Mesenchymal stem cell (in vitro differentiated cells and primary cell): ENCODE data around the gene ATAD3A.
"Not testable (repeated sequence)": the region's sequence is repeated elsewhere in the genome, so short reads cannot be mapped to it uniquely, and the experiment has no call there.

Source experiments
- DNase-seq: peaks from one replicate; pipeline ENCODE4 v3.0.0-alpha.2; 2013
- H2AFZ ChIP-seq: one replicate; pipeline ENCODE4 v1.6.1; 2013; ENCODE audit warnings: low read depth, mild to moderate bottlenecking, control low read depth, inconsistent platforms, low read length, moderate library complexity
- H2AK5ac ChIP-seq: 2 replicates; pipeline ENCODE4 v1.6.1; 2013; ENCODE audit warnings: low read length, moderate library complexity, mild to moderate bottlenecking, inconsistent platforms; ENCODE audit not compliant: severe bottlenecking
- H2BK120ac ChIP-seq: one replicate; pipeline ENCODE4 v1.6.1; 2013; ENCODE audit warnings: low read depth, mild to moderate bottlenecking, inconsistent platforms, low read length, moderate library complexity
- H2BK12ac ChIP-seq, 2 experiments: one replicate each; pipeline ENCODE4 v1.6.1; 2013; ENCODE audit warnings: inconsistent platforms in 2 of 2, low read length in 2 of 2, mild to moderate bottlenecking in 2 of 2, moderate library complexity in 2 of 2, control low read depth in 1 of 2
- H2BK15ac ChIP-seq: one replicate; pipeline ENCODE4 v1.6.1; 2013; ENCODE audit warnings: mild to moderate bottlenecking, low read depth, inconsistent platforms; ENCODE audit not compliant: poor library complexity, severe bottlenecking
- H2BK5ac ChIP-seq: 2 replicates; pipeline ENCODE4 v1.6.1; 2013; ENCODE audit warnings: low read depth, mild to moderate bottlenecking, low read length, control low read depth, inconsistent platforms; ENCODE audit not compliant: poor library complexity, severe bottlenecking
- H3K14ac ChIP-seq, 2 experiments: one replicate each; pipeline ENCODE4 v1.6.1; 2013; ENCODE audit warnings: inconsistent platforms in 2 of 2, low read length in 2 of 2, control low read depth in 1 of 2, mild to moderate bottlenecking in 1 of 2, moderate library complexity in 1 of 2
- H3K18ac ChIP-seq, 2 experiments: one replicate each; pipeline ENCODE4 v1.6.1; 2013; ENCODE audit warnings: inconsistent platforms in 2 of 2, low read length in 2 of 2, control low read depth in 1 of 2, low read depth in 1 of 2, mild to moderate bottlenecking in 1 of 2
- H3K23ac ChIP-seq, 2 experiments: one replicate each; pipeline ENCODE4 v1.6.1; 2013; ENCODE audit warnings: inconsistent platforms in 2 of 2, low read length in 2 of 2, mild to moderate bottlenecking in 2 of 2, moderate library complexity in 2 of 2, control low read depth in 1 of 2
- H3K27ac ChIP-seq: 2 replicates; pipeline ENCODE4 v1.5.1; 2013; ENCODE audit warnings: mild to moderate bottlenecking, moderate library complexity, low read length, control low read depth, inconsistent platforms; ENCODE audit not compliant: poor library complexity, severe bottlenecking
- H3K27me3 ChIP-seq, 2 experiments: 2 replicates each; pipeline versions ENCODE4 v1.6.1 to v1.7.0; 2013; ENCODE audit warnings: low read length in 2 of 2, mild to moderate bottlenecking in 2 of 2, moderate library complexity in 2 of 2, control low read depth in 1 of 2, inconsistent platforms in 1 of 2; ENCODE audit not compliant: control insufficient read depth in 1 of 2, insufficient read depth in 1 of 2
- H3K36me3 ChIP-seq, 2 experiments: 2 replicates each; pipeline versions ENCODE4 v1.6.1 to v1.7.0; 2013; ENCODE audit warnings: low read length in 2 of 2, control low read depth in 1 of 2, inconsistent platforms in 1 of 2, low read depth in 1 of 2, mild to moderate bottlenecking in 1 of 2; ENCODE audit not compliant: insufficient read depth in 2 of 2, control insufficient read depth in 1 of 2
- H3K4ac ChIP-seq, 2 experiments: one replicate each; pipeline ENCODE4 v1.6.1; 2013; ENCODE audit warnings: inconsistent platforms in 2 of 2, low read length in 2 of 2, mild to moderate bottlenecking in 2 of 2, moderate library complexity in 2 of 2, control low read depth in 1 of 2, low read depth in 1 of 2
- H3K4me1 ChIP-seq: 2 replicates; pipeline ENCODE4 v1.6.1; 2013; ENCODE audit warnings: low read depth, low read length, control low read depth; ENCODE audit not compliant: control insufficient read depth, insufficient read depth
- H3K4me2 ChIP-seq: 2 replicates; pipeline ENCODE4 v1.6.1; 2013; ENCODE audit warnings: low read length, mild to moderate bottlenecking, inconsistent platforms; ENCODE audit not compliant: poor library complexity, severe bottlenecking
- H3K4me3 ChIP-seq, 2 experiments: 2 replicates each; pipeline versions ENCODE4 v1.5.1 to v1.7.0; 2013; ENCODE audit warnings: low read length in 2 of 2, mild to moderate bottlenecking in 2 of 2, control low read depth in 1 of 2, low read depth in 1 of 2; ENCODE audit not compliant: insufficient read depth in 1 of 2
- H3K79me1 ChIP-seq: replicated peaks from 2 replicates; pipeline ENCODE4 v1.6.1; 2013; ENCODE audit warnings: mild to moderate bottlenecking, control low read depth, low read length, inconsistent platforms; ENCODE audit not compliant: poor library complexity, severe bottlenecking
- H3K9ac ChIP-seq: 2 replicates; pipeline ENCODE4 v1.7.0; 2013; ENCODE audit warnings: mild to moderate bottlenecking, low read length, moderate library complexity
- H3K9me3 ChIP-seq: 2 replicates; pipeline ENCODE4 v1.7.0; 2013; ENCODE audit warnings: mild to moderate bottlenecking, low read length; ENCODE audit not compliant: control insufficient read depth
- H4K8ac ChIP-seq: one replicate; pipeline ENCODE4 v1.6.1; 2013; ENCODE audit warnings: inconsistent platforms, mild to moderate bottlenecking, low read length, moderate library complexity
- H4K91ac ChIP-seq: one replicate; pipeline ENCODE4 v1.6.1; 2013; ENCODE audit warnings: mild to moderate bottlenecking, low read length, inconsistent platforms
- WGBS: methylation state at CpG from one replicate; pipeline ENCODE4 v1.1.7; 2013; ENCODE audit warnings: mixed read lengths; 5-methylcytosine and 5-hydroxymethylcytosine counted together

ATAD3A gene

GRCh38 chr1:1507305-1507704 lies 4.7 kb upstream of the ATAD3A start:
- H2BK15ac ChIP-seq = no peak overlapping the region
- no peaks in the 10 kb centered on the region for H3K36me3 ChIP-seq
- no peaks in the 10 kb centered on the region for H3K9me3 ChIP-seq
- H3K18ac ChIP-seq = no peak overlapping the region
- no peak for DNase-seq
- H3K4me1 ChIP-seq = peaks cover 4% of the 10 kb centered on the region
- no peak overlapping the region for H4K91ac ChIP-seq
- H2BK12ac ChIP-seq = no peak overlapping the region
- H3K9ac ChIP-seq = no peak overlapping the region
- H3K4me2 ChIP-seq = no peak overlapping the region
- no peak overlapping the region for H3K23ac ChIP-seq
- H3K27me3 ChIP-seq = no peaks in the 10 kb centered on the region
- no peak overlapping the region for H3K27ac ChIP-seq
- H3K79me1 ChIP-seq = peaks cover 2% of the 10 kb centered on the region
- H2BK5ac ChIP-seq = no peak overlapping the region
- WGBS = 96% methylated on average over 4 of the region's 4 CpGs
- no peak overlapping the region for H2AFZ ChIP-seq
- H3K4ac ChIP-seq = no peak overlapping the region
- H2AK5ac ChIP-seq = no peak overlapping the region
- H2BK120ac ChIP-seq = no peak overlapping the region
- no peak overlapping the region for H3K4me3 ChIP-seq
- no peak overlapping the region for H3K14ac ChIP-seq
- H4K8ac ChIP-seq = no peak overlapping the region

GRCh38 chr1:1508775-1509464 lies 3.0 kb upstream of the ATAD3A start:
- WGBS = 87% methylated on average over 20 of the region's 34 CpGs
- not testable (repeated sequence) for DNase-seq, H3K27ac ChIP-seq, H3K4me1 ChIP-seq, H3K18ac ChIP-seq, H2AK5ac ChIP-seq, H3K27me3 ChIP-seq, H2BK15ac ChIP-seq, H4K91ac ChIP-seq, H3K4ac ChIP-seq, H3K4me2 ChIP-seq, H2AFZ ChIP-seq, H2BK12ac ChIP-seq, H3K79me1 ChIP-seq, H3K36me3 ChIP-seq, H3K23ac ChIP-seq, H3K4me3 ChIP-seq, H3K14ac ChIP-seq, H4K8ac ChIP-seq, H3K9ac ChIP-seq, H2BK120ac ChIP-seq, H3K9me3 ChIP-seq, H2BK5ac ChIP-seq

GRCh38 chr1:1509465-1509850 lies 2.5 kb upstream of the ATAD3A start:
- not testable (repeated sequence) for H2BK5ac ChIP-seq, H3K36me3 ChIP-seq, H4K8ac ChIP-seq, H2BK12ac ChIP-seq, H2BK15ac ChIP-seq, H2AFZ ChIP-seq, H3K18ac ChIP-seq, H3K14ac ChIP-seq, H3K23ac ChIP-seq, H3K9me3 ChIP-seq, H3K4ac ChIP-seq, H3K79me1 ChIP-seq, H3K9ac ChIP-seq, H3K4me2 ChIP-seq, H2AK5ac ChIP-seq, DNase-seq, H3K4me3 ChIP-seq, H3K27ac ChIP-seq, H3K27me3 ChIP-seq, H2BK120ac ChIP-seq, H3K4me1 ChIP-seq, H4K91ac ChIP-seq
- 90% methylated on average over 15 of the region's 21 CpGs for WGBS

- Histone ChIP-seq H3K36me3 (peaks cover 5 to 14% of the 10 kb centered on the region in 2 experiments), H3K14ac (peak overlapping the region in 1 of 2 experiments; percentile 97), H2BK120ac (no peak overlapping the region), H3K79me1 (peaks cover 2% of the 10 kb centered on the region), H2BK12ac (no peak overlapping the region), H2BK5ac (peak overlapping the region; percentile 82), H2AFZ (peak overlapping the region; percentile 86), H3K4ac (peak overlapping the region in 1 of 2 experiments; percentile 99), H3K9me3 (no peaks in the 10 kb centered on the region), H3K9ac (peak overlapping the region; percentile 97), H3K4me2 (peak overlapping the region; percentile 86), H3K23ac (no peak overlapping the region), H3K27ac (no peak overlapping the region), H3K4me1 (peaks cover 8% of the 10 kb centered on the region), H2AK5ac (no peak overlapping the region), H4K91ac (peak overlapping the region; percentile 84), H3K18ac (peak overlapping the region; percentile 91 to 96), H3K27me3 (no peaks in the 10 kb centered on the region), H4K8ac (peak overlapping the region; percentile 91), H2BK15ac (no peak overlapping the region), H3K4me3 (peak overlapping the region; percentile 86 to 93)
- peak; percentile 35 for DNase-seq
- WGBS = 29% methylated on average over 15 of the region's 17 CpGs
Measured at GRCh38 chr1:1510912-1511532, 940 bp upstream of the ATAD3A start.
